Measurements from ENCODE around the gene USHBP1.

GRCh38 chr19:17235300-17235970 lies 29.1 kb downstream of the USHBP1 start:
- TF ChIP-seq POLR2A (IDR thresholded peaks at IDR 0.05; ENCODE audit: low read depth, low read length) (no peak), POLR2AphosphoS5 (IDR thresholded peaks at IDR 0.05; ENCODE audit: low read depth, low read length) (no peak), TAF1 (IDR thresholded peaks at IDR 0.05; ENCODE audit: low read depth, low read length) (no peak), POU2F2 (IDR thresholded peaks at IDR 0.05; ENCODE audit: low read depth, low read length) (no peak), SPI1 (IDR thresholded peaks at IDR 0.05; ENCODE audit: low read depth, low read length) (no peak)

Measured in GM12891 (cell line).